ENCODE data around the gene PPFIBP1.

DNA sequence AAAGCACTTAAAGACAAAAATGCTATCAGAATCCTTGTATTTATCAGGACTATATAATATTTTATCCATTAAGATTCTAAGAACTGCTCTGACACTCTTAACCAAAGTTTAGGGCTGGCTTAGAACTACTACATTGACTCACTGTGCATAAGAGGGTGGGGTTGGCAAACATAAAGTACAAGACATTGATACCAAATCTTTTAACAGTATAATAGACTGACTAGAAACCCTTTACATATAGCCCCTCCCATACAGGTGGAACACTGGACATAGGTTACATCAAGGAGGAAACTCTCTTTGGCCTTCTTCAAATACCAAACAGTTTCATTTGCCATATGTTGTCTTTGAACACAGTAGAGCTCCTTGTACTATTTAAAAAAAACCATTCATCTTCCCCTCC lies 156.6 kb downstream of the PPFIBP1 start:
- TF ChIP-seq, protein P1, sequence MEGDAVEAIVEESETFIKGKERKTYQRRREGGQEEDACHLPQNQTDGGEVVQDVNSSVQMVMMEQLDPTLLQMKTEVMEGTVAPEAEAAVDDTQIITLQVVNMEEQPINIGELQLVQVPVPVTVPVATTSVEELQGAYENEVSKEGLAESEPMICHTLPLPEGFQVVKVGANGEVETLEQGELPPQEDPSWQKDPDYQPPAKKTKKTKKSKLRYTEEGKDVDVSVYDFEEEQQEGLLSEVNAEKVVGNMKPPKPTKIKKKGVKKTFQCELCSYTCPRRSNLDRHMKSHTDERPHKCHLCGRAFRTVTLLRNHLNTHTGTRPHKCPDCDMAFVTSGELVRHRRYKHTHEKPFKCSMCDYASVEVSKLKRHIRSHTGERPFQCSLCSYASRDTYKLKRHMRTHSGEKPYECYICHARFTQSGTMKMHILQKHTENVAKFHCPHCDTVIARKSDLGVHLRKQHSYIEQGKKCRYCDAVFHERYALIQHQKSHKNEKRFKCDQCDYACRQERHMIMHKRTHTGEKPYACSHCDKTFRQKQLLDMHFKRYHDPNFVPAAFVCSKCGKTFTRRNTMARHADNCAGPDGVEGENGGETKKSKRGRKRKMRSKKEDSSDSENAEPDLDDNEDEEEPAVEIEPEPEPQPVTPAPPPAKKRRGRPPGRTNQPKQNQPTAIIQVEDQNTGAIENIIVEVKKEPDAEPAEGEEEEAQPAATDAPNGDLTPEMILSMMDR (IDR thresholded peaks at IDR 0.05), result no peak
- TF ChIP-seq, protein P2, sequence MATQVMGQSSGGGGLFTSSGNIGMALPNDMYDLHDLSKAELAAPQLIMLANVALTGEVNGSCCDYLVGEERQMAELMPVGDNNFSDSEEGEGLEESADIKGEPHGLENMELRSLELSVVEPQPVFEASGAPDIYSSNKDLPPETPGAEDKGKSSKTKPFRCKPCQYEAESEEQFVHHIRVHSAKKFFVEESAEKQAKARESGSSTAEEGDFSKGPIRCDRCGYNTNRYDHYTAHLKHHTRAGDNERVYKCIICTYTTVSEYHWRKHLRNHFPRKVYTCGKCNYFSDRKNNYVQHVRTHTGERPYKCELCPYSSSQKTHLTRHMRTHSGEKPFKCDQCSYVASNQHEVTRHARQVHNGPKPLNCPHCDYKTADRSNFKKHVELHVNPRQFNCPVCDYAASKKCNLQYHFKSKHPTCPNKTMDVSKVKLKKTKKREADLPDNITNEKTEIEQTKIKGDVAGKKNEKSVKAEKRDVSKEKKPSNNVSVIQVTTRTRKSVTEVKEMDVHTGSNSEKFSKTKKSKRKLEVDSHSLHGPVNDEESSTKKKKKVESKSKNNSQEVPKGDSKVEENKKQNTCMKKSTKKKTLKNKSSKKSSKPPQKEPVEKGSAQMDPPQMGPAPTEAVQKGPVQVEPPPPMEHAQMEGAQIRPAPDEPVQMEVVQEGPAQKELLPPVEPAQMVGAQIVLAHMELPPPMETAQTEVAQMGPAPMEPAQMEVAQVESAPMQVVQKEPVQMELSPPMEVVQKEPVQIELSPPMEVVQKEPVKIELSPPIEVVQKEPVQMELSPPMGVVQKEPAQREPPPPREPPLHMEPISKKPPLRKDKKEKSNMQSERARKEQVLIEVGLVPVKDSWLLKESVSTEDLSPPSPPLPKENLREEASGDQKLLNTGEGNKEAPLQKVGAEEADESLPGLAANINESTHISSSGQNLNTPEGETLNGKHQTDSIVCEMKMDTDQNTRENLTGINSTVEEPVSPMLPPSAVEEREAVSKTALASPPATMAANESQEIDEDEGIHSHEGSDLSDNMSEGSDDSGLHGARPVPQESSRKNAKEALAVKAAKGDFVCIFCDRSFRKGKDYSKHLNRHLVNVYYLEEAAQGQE (IDR thresholded peaks at IDR 0.05; ENCODE audit: insufficient read depth in 1 of 2, low read depth in 2 of 2, low read length in 1 of 2), result no peak
- TF ChIP-seq POLR2AphosphoS5 (IDR thresholded peaks at IDR 0.05; ENCODE audit: low read depth, low read length), result no peak
